ENCODE results near the gene SNED1.

Gene SNED1

DNA sequence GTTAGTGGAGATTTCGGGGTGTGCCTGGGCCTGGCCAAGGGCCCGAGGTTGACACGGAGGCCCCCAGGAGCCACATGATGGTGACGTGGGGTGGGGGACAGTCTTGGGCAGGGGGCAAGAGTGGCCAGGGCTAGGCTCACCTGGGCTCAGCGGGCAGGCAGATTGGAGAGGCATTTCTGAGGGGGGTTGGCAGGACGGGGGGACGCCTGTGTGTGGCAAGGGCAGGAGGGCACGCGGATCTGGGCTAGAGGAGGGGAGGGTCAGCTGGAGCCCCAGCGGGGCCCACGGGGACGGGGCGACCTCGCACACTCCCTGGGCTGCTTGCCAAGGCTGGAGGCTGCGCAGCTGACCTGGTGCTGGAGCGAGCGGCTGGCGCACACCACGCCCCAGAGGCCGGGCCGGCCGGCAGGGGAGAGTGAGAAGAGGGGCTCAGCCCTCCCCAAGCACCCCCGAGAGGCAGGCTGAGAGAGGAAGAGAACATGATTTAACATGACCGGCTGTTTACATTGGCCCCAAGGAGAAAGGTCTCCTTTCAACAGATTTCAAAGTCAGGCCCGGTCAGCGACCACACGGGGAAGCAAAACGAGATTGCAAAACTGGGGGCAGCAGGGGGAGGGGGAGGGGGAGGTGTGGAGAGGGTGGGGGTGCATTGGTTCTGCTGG is 38.0 kb upstream of the SNED1 start:
- DNase-seq (ENCODE audit: low read depth), result no peak

DNA sequence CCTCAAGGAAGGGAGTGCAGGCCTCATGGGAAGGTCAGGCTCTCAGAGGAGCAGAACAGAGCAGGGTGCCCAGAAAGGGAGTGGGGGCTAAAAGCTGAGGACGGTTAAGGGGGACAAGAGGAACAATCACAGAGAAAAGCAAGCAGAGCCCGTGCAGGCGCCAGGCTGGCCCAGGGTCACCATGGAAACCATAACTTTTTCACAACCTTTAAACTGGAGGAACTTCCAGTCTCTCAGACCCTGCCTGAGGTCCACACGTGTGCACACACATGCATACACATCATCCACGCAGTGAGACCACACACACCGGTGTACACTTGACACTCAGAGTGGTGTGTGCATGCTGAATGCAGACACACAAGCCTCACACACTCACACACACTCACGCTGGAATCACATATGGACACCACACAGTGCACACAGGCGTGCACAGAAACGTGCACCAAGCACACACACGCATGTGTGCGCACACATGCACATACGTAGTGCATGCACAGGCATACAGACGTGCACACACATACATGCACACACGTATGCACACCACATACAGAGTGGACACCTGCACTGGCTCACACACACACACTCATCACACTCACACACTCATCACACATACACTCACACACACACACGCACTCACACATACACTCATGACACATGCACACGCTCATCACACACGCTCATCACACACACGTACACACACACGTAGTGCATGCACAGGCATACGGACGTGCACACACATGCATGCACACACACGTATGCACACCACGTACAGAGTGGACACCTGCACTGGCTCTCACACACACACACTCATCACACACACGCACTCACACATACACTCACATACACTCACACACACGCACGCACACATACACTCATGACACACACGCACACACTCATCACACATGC is 37.2 kb upstream of the SNED1 start:
- DNase-seq (ENCODE audit: low read depth), result no peak

DNA sequence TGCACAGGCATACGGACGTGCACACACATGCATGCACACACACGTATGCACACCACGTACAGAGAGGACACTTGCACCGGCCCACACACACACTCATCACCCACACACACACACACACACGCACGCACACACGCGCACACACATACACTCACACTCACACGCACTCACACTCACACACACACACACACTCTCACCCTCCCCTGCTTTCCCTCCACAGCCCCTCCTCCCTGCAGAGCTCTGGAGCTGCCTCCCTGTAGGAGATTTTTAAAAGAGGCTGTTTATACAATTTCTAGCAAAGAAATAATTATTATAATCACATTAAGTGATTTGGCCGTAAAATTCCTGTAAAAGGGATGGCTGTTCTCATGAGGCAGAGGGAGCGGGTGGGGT is 36.5 kb upstream of the SNED1 start:
- no peak for DNase-seq (ENCODE audit: low read depth)

DNA sequence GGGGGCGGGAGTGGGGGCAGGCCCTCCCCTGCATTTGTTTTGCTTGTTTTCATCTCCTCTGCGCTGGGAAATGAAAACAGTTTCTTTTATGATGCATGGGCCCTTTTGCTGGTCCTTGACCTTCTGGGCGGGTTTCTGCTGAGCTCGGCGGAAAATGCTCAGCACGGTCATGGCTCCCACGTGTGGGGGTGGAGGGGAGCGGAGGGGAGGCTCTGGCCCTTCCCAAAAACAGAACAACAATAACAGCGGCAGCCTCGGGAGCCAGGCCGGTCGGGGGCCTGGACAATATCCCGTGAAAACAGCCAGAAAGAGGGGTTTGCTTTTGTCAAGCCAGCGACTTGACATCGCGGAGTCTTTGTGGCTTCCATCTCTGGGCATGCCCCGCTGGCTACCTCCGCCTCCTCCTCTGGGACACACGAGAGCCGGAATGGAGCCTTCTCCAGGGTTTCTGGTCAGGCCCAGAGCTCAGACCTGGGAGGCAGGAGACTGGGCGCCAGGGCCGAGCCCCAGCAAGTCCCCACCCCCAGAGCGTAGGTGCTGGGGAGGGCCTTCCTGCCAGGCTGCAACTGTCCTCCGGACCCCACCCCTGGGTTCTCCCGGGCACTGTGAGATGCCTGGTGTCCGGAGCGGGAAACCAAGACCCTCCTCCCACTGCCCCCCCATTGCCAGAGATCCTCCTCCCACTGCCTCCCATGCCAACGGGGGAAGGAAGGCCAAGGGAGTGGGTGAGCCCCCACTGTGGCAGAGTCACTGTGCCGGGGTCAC is 35.9 kb upstream of the SNED1 start:
- no peak for DNase-seq (ENCODE audit: low read depth)

DNA sequence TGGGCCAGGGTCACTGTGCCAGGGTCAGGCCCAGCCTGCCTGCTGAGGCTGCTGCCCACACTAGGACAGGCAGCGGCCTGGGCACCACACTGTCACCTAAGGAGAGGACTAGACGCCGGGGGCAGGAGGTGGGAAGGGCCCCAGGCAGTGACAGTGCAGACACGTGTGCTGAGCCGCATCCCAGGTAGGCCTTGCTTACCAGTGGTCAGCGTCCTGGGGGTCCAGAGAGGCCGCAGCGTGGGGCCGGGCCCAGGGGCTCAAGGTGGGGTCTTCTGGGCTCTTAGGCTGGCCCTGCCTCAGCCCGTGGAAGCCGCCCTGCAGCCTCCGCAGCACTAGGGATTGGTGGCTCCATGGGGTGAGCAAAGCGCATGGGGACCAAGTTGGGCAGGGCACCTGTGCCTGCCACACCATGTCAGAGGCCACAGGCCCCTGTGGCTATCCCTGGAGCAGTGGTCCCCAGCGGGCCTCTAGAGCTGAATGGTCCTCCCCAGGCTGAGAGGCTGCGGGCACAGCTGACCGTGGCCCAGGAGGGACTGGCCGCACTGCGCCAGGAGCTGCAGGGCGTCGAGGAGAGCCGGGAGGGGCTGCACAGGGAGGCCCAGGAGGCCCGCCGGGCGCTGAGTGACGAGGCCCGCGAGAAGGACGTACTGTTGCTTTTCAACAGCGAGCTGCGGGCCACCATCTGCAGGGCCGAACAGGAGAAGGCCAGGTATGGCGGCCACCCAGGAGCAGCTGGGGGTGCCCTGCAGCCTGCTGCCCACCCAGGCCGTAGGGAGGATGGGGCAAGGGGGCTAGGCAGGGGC is 35.2 kb upstream of the SNED1 start:
- DNase-seq (ENCODE audit: low read depth), result no peak

DNA sequence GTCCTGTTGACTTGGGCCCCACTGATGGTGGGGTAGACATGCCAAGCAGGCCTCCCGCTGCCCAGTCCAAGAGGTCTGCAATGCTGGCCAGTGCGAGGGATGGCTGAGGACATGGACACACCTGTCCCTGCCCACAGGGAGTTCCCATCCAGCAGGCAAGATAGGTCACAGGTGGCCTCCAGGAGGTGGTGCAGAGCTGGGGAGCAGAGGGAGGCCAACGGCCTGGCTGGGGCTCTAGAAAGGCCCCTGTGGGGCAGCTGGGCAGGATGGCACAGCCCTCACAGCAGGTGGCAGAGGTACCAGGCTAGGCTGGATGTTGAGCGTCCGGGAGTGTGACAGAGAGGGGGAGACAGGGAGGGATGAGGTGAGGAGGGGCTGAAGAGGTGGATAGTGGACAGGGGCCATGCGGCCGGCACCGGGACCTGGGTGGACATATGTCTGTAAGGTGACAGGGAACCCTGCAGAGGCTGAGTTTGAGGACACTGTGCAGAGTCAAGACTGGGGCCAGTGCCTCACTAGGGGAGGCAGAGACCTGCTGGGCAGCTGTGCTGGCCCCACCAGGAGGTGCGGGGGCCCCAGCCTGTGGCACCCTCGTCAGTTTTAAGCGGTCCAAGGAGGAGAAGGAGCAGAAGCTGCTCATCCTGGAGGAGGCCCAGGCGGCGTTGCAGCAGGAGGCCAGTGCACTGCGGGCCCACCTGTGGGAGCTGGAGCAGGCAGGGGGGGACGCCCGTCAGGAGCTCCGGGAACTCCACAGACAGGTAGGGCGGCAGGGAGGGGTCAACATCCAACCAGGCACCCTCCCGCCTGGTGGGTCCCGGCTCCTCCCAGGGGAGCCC is 34.3 kb upstream of the SNED1 start:
- DNase-seq (ENCODE audit: low read depth), result no peak

DNA sequence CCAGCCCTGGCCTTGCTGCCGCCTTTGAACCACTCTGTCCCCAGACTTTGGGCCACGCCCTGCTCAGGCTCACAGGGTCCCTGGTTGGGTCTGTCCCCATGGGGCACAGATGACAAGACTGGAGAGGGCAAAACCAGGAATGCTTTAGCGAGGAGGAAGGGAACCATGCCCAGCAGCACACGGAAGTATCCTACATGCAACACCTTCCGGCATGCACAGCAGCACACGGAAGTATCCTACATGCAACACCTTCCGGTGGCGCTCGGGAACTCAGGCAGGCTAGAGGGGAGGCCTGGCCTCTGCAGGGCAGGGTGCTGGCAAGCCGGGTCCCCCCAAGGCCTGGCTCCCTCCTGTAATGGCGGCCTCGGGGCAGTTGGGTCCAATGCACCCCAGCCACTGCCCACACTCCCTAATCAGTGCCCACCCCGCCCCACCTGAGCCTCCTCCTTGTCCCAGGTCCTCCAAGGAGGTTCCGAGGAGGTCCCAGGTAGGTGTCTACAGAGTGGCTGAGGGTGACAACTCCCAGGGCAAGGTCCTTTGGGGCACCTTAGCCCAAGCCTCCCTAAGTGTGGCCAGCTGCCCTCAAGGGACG is 33.6 kb upstream of the SNED1 start:
- DNase-seq (ENCODE audit: low read depth), result no peak

DNA sequence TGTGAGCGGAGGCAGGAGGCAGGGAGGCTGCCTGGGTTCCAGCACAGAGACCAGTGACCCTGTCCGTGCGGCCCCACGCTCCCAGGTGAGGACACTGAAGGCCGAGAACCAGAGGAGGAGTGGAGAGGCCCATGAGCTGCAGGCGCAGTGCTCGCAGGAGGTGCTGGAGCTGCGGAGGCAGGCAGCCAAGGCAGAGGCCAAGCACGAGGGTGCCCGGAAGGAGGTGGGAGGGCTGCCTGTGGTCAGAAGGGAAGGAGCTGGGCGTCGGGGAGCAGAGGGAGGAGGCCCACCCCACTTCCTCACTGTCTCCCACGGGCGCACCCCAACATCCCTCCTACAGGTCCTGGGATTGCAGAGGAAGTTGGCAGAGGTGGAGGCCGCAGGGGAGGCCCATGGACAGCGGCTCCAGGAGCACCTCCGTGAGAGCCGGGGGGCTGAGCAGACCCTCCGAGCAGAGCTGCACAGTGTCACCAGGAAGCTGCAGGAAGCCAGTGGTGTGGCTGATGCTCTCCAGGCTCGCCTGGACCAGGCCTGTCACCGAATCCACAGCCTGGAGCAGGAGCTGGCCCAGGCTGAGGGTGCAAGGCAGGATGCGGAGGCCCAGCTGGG is 33.0 kb upstream of the SNED1 start:
- DNase-seq (ENCODE audit: low read depth), result no peak

DNA sequence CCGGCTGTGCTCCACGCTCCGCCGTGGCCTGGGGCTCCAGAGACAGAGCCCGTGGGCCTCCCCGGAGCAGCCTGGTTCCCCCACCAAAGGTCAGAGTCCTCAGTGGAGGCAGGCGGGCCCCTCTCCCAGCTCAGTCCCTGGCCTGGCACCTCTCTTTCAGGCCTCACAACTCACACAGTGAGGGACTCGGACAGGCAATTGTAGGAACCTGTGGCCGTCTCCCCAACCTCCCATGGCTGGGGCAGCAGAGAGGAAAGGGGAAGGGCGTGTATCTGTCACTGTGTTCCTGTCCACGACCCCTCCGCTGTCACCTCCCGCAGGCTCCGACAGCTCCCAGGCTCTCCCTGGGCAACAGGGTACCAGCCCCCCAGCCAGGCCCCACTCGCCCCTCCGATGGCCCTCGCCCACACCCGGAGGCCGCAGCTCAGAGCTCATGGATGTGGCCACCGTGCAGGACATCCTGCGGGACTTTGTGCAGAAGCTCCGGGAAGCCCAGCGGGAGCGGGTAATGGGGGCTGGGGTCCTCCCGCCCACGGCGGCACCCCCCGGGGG is 32.4 kb upstream of the SNED1 start:
- no peak for DNase-seq (ENCODE audit: low read depth)

DNA sequence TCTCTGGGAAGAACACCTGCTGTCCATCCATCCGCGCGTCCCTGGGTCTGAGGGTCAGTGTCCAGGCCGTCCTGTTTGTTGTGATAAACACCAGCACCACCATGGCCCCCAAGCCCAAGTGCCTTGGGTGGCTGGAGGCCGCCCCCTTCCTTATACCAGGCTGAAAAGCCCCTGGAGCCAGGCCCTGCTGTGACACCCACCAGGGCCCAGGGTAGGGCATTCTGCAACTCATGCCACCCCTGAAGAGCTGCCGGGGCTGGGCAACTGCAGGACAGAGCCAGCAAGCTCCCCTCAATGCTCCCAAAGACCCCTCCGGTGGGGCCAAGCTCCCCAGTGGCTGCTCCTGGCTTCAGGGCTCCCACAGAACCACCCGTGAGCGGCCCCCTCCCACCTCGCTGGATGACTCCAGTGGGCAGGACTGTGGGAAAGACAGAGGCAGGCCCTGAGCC is 31.9 kb upstream of the SNED1 start:
- no peak for DNase-seq (ENCODE audit: low read depth)

DNA sequence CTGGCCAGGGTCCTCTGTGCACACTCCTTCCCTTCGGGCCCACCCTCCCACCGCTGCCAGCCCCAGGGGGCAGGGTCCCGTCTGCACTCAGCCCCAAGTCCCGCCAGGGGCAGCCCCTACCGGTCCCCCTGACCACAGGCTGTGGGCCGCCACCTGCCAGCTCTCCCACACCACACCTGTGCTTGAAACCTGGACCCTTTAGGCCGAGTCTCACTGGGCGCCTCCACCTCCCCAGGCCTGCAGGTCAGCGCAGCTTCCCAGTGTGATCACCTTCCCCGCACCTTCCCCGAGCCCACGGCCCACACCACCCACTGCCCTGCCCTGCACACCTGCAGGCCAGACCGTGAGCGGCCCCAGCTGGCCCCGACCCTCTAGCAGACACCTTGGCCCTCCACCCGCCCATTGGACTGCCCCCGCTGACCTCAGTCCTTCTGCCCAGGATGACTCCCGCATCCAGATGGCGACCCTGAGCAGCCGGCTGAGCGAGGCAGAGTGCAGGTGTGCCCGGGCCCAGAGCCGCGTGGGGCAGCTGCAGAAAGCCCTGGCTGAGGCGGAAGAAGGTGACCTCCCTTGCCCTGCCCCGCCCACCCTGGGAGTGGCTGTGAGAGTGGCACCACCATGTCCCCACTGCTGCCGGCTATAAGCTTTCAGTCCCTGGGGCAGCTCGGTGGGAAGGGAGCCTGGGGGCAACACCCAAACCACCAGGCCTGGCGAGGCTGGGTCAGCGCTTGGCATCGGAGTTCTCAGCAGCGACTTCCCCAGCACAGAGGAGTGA is 31.3 kb upstream of the SNED1 start:
- DNase-seq (ENCODE audit: low read depth), result no peak

DNA sequence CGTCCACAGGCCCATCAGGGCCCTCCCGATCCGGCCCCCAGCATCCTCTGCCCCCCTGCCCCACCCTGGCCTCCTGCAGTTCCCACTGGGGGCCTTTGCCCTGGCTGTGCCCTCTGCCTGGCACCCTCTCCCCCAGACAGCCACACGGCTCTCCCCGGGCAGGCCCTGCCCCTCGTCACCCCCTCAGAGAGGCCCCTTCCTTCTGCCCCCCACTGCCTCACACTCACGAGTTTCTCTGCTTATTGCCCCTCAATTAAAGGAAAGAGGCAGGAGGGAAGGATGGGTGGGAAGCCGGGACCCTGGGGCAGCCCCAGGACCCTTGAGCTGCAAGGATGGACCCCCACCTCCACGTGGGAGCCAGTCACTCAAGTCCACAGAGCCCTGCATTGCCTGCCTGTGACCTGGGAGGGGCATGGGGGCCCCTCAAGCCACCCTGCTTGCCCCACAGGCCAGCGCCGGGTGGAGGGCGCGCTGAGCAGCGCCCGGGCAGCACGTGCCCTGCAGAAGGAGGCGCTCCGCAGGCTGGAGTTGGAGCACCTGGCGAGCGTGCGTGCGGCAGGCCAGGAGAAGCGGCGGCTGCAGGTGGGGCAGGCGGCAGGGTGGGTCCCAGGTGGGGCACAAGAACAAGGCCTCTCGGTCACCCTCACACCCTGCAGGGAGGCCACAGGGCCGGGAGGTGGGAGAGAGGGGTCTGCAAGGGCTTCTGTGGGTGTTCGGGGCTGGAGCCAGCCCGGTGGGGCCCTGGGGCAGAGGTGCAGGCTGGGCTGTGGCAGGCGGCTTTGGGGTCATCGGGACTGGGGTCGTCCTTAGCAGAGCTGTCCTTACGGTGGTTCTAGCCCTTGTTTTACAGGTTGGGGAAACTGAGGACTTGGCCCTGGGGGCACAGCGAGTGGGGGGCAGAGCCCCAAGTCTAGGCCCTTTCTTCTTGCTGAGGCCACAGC is 30.5 kb upstream of the SNED1 start:
- DNase-seq (ENCODE audit: low read depth), result no peak

DNA sequence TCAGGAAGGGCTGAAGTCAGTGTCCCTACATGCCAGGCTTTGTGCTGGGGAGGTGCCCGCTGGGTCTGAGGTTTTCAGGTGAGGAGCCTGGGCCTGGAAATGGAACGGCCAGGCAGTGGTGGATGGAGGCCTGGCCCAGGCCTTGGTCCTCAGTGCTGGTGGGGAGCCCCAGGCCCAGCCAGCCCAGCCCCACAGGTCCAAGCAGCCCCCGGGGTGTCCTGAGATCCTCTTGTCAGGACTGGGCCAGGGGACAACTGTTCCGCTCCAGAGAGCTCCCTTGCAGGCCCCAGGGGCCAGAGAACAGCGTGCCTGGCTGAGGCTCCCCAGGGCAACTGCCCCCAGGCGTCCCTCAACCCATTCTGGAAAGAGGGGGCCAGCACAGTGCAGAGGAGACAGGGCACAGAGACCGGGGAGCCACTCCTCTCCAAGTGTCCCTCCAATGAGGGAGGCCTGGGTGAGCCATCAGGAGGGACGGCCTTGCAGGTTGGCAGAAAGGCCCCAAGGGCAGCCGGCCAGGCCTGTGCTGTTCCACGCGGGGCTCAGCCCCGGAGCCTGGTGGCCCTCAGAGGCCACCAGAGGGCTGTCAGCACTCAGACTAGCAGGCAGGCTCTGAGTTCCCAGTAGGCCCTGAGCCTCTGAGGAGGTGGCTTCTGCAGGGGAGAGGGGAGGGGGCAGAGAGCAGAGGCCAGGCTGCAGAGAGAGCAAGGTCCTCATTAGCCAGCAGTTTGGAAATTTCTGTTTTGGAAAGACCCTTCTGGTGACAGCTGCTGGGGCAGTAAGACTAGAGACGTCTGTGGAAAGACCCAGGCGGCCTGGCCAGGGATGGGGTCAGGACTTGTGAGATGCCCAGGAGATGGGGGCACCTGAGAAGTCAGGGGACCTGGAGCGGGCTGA is 29.4 kb upstream of the SNED1 start:
- DNase-seq (ENCODE audit: low read depth), result no peak

DNA sequence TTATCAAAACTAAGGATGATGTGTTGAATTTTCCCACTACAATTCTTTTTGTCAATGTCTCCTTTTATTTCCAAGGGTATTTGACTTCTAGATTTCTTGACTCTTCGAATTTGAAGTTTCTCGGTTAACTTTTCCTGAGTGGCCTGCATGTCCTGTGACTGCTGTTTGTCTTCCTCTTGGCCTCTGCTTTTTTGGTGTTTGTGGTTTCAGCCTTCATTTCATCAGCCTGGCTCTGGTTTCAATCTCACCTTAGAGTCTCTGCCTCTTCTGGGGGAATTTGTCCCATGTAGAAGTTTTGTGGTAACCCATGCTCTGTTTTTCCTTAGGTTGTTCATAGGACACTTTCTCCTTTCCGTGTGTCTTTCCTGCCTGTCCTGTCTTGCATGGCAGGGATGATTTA is 28.3 kb upstream of the SNED1 start:
- DNase-seq (ENCODE audit: low read depth), result no peak

DNA sequence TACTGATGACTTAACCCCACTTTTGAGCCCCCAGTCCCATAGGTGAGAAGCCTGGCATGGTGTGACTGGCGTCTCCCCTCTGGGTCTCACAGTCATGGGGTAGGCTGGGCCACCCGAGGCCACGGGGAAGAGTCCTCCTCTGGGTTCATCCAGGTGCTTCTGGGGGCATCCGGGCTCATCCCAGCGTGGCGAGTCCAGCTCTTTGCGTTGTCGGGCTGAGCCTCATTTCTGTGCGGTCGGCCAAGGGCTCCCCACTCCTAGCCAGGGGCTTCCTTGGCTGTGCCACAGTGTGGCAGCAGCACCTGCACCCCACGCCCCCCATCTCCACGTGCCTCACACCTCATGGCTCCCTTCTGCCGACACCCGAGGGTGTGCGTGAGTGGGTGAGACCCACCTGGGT is 27.6 kb upstream of the SNED1 start:
- DNase-seq (ENCODE audit: low read depth), result no peak

DNA sequence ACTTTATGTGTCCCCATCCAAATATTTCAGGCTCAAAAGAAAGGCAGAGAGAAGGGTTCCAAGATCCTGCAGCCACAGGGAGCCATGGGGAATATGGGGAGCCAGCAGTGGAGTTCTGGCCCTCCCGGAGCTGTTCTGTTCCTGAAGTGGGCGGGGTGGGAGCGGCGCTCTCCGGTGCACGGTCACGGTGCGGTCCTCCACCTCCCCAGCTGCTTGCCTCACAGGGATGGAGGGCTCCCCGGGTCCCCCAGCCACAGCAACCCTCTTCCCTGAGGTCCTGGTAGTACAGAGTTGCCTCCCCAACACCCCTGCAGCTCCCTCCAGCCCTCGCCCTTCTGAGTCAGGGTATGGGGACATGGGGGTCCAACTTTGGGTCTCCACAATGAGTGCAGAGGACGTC is 26.2 kb upstream of the SNED1 start:
- no peak for DNase-seq (ENCODE audit: low read depth)

All from stimulated activated CD8-positive, alpha-beta memory T cell treated with anti-CD3 and anti-CD28 coated beads, Interleukin-12 subunit alpha, Interleukin-12 subunit beta, amount 100 ng/mL, for 4 hours (primary cell).